ENCODE results near the gene LMF2.

The LMF2 gene

DNA sequence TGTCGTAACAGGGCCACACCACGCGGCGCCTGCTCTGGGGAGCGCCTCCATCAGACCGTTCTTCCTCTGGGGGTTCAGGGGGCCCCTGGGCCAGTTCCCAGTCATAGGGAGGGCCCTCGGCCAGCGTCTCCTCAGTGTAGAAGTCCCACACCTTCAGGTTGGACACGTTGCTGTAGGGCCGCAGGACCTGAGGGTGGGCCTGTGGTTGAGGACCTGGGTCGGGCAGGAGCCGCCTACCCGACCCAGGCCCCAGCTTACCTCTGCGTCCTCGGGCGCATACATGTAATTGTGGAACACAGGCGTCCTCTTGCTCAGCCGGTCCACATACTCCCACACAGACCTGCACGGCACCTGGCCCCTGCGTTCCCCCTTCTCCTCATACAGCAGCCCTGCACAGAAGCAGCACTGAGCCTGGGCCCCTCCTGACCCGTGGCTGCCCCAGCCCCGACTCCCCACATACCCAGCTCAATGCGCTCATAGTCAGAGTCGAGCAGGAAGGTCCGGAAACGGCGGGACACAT is 52.9 kb downstream of the LMF2 start:
- ChIA-PET POLR2A (interaction anchor here (0.5 to 0.8 kb wide), 2 partner anchors 20 to 93 kb away, joined by 3 to 5 read pairs; partner anchors contain the start of gene SBF1), CTCF (interaction anchor here (0.7 kb wide), 1 partner anchor 214 kb away, joined by 3 read pairs; no protein-coding TSS in a partner anchor)
- Histone ChIP-seq H3K36me3 (ENCODE audit: control insufficient read depth in 2 of 2, insufficient read depth in 1 of 2, low read length in 2 of 2) (peaks cover 37 to 85% of the 10 kb centered on the region in 2 experiments), H3K4me1 (ENCODE audit: control insufficient read depth, insufficient read depth, low read length) (no peaks in the 10 kb centered on the region), H3K9me3 (ENCODE audit: control insufficient read depth, insufficient read depth, low read depth, low read length) (no peaks in the 10 kb centered on the region), H3K4me3 (ENCODE audit: low read depth, low read length) (no peak overlapping the region), H3K27ac (ENCODE audit: extremely low read depth, low read depth, low read length) (no peak overlapping the region)
- no peak for TF ChIP-seq ZSCAN30 (tag by site-specific recombination; IDR thresholded peaks at IDR 0.05)
- no peak for TF ChIP-seq HIC1 (tag by site-specific recombination; IDR thresholded peaks at IDR 0.05)
- no peak for TF ChIP-seq ZNF510 (tag by site-specific recombination; IDR thresholded peaks at IDR 0.05; ENCODE audit: insufficient replicate concordance)
- no peak for TF ChIP-seq GLIS1 (tag by site-specific recombination; IDR thresholded peaks at IDR 0.05)
- no peak for TF ChIP-seq ZNF416 (tag by site-specific recombination; IDR thresholded peaks at IDR 0.05)
